Erythroblast (primary cell): ENCODE measurements around the gene FLAD1.

Experiments used
- DNase-seq, 2 experiments: peaks; one replicate each; lab custom pipeline; 2025; lab: John Stamatoyannopoulos, UW
- GATA1 ChIP-seq: IDR thresholded peaks from 2 replicates; pipeline ENCODE4 v1.6.1; 2011; ENCODE audit warnings: low read depth, mild to moderate bottlenecking, control low read depth, low read length, moderate library complexity
- POLR2A ChIP-seq: IDR thresholded peaks from 2 replicates; pipeline ENCODE4 v1.6.1; 2011; ENCODE audit warnings: mild to moderate bottlenecking, low read length

The FLAD1 gene

DNA sequence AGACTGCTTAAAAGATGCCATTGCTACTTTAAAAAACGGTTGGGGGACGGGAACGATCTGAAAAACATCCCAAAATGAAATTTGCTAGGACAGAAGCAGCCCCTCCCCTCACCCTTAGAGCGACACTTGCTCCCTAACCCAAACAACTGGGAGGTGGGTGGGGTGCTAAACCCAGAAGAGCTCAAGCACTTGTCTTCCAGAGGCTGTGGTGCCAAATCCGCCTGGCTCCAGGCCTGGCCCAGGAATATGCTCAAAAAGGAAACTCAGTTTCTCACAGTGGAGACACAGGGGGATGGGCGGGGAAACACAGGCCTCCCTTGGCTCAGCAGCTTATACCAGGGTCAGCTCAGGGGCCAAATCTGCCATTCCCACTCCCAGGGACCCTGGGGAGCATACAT is 26.6 kb upstream of the FLAD1 start:
- no peak for DNase-seq
- no peak for TF ChIP-seq GATA1
- no peak for TF ChIP-seq POLR2A

DNA sequence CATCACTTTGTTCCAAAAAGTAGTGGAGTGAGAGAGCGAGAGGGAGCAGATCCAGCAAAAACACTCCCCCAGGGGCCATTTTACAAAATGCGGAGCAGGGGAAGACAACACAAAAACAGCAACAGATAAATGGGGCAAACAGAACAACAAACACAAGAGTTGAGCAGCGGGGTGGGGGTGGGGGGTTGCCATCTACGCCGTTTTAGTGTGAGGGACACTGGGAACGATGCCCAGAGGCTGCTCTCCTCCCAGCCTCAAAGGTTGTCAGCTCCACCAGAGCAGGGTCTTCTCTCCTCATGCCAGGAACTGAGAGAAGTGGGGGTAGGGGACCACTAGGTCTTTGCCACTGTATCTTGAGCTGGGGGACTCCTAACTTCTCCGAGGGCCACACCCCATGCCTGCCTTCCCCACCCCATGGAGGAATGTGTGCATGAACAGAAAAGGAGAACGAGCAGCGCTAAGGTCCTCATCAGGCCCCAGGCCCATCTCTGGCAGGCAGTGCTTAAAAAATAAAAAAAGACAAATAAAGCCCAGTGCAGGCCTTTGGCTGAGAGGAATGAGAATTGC is 26.0 kb upstream of the FLAD1 start:
- TF ChIP-seq POLR2A (no peak), GATA1 (no peak)
- no peak for DNase-seq

DNA sequence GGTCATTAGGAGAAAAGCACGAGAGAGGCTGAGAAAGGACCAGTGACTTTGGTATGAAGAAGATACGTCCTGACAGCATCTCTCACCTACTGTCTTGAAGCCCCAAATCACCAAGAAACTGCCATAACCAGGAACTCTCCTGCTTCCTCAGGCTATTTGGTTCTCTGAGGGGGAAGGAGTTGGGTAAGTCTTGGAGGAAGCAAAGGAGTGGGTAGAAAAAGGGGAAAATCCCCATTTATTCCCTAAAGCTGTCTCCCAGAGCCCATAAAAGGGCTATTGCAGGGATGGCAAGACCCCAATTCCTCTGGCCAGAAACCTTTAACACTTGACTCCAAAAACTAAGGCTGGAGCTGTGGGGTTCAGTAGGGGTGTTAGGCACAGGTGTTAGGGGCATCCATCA is 25.1 kb upstream of the FLAD1 start:
- DNase-seq: no peak
- no peak for TF ChIP-seq GATA1
- TF ChIP-seq POLR2A: no peak

DNA sequence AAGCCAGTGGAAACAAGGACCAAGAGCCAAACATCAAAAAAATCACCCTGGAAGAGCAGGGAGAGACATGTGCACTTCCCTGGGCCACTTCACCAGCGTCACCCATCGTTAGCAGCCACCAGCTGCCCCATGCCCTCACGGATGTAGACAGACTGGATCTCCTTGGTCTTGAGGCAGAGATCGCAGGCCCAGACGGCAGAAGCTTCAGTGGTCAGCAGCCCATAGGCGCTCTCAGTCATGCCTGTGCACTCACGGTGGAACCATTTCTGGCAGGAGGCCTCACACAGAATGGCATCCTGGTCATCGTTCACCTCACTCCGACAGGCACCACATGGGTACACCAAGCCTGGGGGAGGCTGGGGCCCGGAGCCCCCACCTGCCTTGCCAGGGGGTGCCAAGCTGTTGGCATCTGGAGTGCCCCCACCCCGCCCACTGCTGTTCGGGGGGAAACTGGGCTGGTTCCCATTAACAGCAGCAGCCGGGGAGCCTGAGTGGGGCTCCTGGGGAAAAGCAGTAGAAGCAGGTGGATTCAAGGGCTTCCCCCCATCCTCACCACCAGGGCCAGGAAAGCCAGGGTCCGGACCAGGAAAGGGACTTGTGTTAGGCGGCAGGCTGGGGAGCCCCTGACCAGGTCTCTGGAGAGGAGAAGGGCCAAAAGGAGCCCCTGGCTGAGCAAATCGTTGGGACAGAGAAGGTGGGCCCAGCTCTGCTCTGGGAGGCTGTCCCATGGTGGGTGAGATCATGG is 24.3 kb upstream of the FLAD1 start:
- TF ChIP-seq POLR2A (no peak), GATA1 (no peak)
- no peak for DNase-seq

DNA sequence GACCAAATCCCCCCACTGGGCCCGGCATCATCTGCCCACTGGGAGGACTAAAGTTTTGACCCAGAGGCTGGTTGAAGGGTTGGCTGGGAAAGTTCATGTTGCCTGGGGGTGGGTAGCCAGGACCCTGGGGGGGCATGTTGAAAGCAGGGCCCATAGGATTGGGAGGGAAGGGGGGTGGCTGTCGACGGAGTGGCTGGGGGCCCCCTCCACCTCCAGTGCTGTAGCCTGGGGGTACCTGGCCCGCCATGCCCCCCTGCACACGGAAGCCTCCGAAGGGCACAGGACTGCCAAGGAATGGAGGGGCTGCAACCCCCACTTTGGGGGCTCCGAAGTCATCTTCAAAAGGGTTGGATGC is 23.7 kb upstream of the FLAD1 start:
- TF ChIP-seq GATA1 (no peak), POLR2A (no peak)
- no peak for DNase-seq

DNA sequence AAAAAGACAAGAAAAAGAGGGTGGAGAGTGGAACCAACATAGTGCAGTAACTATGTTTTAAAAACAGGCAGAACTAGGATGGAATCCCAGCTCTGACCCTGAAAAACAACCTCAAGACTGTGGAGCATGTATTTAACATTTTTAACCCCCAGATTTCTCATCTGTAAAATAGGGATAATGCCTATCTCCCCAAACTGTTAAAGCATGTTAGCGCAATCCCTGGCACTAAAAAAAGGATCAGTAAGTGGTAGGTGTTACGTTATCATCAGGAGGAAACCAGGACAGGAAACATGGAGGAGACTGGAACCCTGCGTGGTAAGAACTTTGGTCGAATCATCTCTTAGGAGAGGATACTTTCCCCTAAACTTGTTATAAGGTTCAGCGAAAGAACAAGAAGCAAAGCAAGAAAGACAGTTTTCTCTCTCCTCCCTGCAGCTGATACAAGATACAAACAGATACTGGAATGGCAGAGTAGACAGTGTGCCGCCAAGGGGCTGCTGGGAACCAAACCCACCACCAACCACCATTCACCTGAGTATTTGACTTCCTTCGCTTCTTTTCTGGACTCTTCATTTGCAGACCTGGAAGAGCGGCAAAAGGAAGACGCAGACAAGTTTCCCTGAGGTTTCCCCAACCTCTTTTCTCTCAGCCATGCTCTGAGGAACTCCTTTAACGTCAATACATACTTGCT is 22.6 kb upstream of the FLAD1 start:
- TF ChIP-seq POLR2A (no peak), GATA1 (no peak)
- DNase-seq: no peak

DNA sequence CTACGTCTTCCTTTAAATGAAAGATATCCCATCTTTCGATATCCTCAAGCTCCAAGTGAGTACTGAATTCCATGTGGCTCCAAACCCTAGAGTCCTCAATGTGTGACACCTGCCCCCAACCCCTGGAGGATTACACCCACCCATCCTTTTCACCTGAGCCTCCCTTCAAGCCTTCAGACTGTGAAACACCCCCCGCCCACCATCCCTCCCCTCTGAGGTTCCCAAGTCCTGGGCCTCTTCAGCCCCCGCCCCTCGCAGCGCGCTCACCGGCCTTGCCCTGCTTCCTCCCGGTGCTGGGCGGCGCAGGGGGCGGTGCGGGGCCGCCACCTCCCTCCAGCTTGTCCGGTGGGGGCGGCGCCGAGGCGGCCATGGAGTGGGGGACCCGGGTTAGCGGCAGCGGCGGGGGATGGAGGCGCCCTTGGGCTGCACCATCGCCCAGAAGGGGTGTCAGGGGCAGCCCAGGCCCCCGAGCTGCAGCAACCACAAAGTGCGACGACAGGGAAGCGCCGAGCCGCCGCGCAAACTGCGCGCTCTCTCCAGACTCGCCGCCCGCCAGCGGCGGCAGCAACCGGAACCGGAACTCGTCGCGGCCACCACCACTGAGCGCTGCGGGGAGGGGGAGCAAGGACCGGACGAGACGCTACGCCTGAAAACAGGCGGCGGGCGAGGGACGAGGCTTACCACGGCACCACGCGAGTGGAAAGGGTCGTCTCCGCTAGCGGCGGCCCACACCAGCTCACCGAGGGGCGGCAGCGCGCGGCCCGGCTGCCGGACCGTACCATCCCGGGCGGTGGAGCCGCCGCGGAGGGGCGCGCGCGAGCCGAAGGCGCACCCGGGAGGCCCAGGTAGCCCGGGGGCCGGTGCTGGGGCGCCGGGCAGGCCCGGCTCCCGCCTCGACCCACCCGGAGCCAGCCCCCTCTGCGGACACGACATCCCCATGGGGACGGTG is 21.7 kb upstream of the FLAD1 start, which contains the start of gene PYGO2:
Gene PYGO2, minus strand, starts transcription at position 576 of the 949 bp plus-strand sequence. Its CDS starts 206 bp downstream, at position 370.
- DNase-seq: peak; percentile 87 to 91
- no peak for TF ChIP-seq GATA1
- TF ChIP-seq POLR2A: peak; percentile 91

DNA sequence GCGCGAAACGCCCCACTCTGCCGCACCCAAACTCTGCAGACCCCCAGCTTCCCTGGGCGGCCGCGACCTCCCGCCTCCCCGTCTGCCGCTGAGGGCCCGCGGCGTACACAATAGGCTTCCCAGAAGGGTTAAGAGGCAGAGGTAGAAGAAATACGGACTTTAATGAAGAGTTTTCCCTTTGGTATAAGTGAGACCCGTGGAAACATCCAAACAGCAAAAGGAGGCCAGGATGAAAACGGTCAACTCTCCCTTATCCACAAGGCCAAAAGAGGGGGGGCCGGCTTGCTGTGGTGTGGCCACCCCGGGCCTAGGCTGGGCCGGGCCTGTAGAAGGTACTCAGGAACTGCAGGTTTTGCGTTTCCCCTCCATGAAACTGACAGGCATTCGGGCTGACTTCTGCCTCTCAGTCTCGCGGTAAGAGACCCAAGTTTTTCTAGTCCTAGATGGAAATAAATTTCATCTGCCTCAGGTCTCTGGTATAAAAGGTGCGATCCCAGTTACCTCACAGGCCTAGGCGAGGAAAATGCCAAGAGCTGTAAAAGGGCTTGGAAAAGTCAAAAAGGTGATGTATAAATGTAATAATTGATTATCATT is 20.9 kb upstream of the FLAD1 start:
- DNase-seq: peak; percentile 66 to 73
- TF ChIP-seq GATA1: no peak
- peak; percentile 71 for TF ChIP-seq POLR2A

DNA sequence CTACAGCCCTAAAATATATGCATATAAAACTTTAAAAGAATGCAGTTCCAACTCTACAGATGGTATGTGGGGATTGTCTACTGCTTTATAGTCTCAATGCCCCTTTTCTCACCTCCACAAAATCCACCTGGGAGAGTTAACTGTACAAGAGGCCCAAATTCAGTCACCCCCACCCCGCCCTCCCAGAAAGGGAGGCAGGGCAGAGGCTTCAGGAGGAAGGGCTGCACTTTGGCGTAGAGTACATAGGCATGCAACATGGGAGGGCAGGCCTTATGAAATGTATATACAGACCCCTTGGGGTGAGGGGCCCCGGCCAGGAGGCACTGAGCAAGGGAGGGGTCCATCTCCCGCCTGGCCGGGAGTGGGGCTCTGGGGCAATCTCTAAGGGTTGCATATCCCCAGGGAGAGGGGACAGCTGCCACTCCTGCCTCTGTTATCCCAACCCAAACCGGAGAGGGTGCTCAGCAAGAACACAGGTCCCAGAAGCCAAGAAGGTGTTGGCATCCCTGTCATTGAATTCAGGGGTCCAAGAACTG is 20.3 kb upstream of the FLAD1 start:
- DNase-seq: no peak
- TF ChIP-seq GATA1 (no peak), POLR2A (no peak)

DNA sequence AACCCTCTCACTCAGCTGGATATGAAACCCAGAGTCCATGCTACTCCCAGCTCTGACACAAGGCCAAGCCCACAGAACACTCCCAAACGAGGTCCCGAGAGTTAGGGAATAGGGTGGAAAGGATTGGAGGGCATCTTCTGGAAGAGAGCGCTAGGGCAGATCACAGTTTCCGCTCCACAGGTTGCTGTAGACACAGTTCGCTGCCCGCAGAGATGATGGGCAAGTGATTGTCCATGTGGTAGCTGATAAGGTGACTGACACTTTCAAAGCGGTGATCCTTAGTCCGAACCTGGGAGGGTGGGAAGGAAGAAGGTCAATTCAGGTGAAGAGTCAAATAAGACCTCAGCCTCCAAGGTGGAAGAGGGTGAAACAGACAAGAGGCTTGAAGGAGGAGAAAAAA is 19.5 kb upstream of the FLAD1 start:
- no peak for DNase-seq
- no peak for TF ChIP-seq POLR2A
- TF ChIP-seq GATA1: no peak

DNA sequence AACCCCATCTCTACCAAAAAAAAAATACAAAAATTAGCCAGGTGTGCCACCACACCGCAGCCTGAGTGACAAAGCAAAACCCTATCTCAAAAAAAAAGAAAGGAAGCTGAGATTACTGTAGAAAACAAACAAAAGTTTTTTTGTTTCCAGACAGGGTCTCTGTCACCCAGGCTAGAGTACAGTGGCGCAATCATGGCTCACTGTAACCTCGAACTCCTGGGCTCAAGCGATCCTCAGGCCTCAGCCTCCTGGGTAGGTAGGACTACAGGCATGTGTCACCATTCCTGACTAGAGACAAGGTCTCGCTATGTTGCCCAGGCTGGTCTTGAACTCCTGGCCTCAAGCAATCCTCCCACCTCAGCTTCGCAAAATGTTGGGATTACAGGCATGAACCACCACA is 18.8 kb upstream of the FLAD1 start:
- no peak for TF ChIP-seq GATA1
- no peak for TF ChIP-seq POLR2A
- no peak for DNase-seq

DNA sequence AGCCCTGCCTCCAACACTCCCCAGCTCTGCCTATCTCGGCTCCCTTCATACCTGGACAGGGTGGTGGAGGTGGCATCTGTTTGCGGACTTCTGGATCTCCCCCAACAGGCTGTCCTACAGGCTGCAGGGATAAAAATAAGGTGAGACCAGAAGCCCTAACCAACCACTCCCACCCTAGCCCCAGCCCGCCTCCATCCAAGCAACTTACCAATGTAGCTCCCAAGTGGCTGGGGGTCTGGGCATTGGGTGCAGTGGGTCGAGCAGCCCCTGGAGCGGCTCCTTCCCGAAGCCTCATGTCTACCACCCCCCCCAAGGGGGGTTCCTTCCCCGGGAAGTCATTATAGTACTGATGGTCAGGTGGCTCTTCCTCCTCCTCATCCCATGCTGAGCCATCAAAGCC is 17.0 kb upstream of the FLAD1 start:
- DNase-seq: no peak

More for the DNA sequence above, 17.0 kb upstream of the FLAD1 start:
- TF ChIP-seq POLR2A: no peak
- no peak for TF ChIP-seq GATA1
